Natural killer cell (primary cell): Measurements from ENCODE around the gene USP7. TPM values are rescaled to one million over a fixed set of nuclear protein-coding genes. Genes with fewer than 3 reads are reported as not detected.

Experiments used
- ATAC-seq, 3 donors: fragments of 150-1000 bp in 2 of 3; fragments of 200-7000 bp in 1 of 3; cut with Tn5 transposase; 1 replicate in 1 of 3; 2 replicates in 2 of 3; pipeline ENCODE4 v1.10.0; 2021; ENCODE audit warnings: mild to moderate bottlenecking in 2 of 3, moderate library complexity in 2 of 3
- DNase-seq, 2 donors: peaks; one replicate each; pipeline versions ENCODE4 v3.0.0 to v3.0.0-alpha.2; 2013 to 2021; ENCODE audit warnings: mixed read lengths in 1 of 2
- H3K27ac ChIP-seq: one replicate; pipeline ENCODE4 v1.5.1; 2013; ENCODE audit warnings: mild to moderate bottlenecking, low read length
- H3K27me3 ChIP-seq: one replicate; pipeline ENCODE4 v1.6.1; 2013; ENCODE audit warnings: low read length; ENCODE audit not compliant: control insufficient read depth, insufficient read depth
- H3K36me3 ChIP-seq: one replicate; pipeline ENCODE4 v1.6.1; 2013; ENCODE audit warnings: low read length; ENCODE audit not compliant: control insufficient read depth, insufficient read depth
- H3K4me1 ChIP-seq: one replicate; pipeline ENCODE4 v1.6.1; 2013; ENCODE audit warnings: low read length; ENCODE audit not compliant: control insufficient read depth, insufficient read depth
- H3K4me3 ChIP-seq: one replicate; pipeline ENCODE4 v1.5.1; 2013; ENCODE audit warnings: low read length
- H3K9me3 ChIP-seq: one replicate; pipeline ENCODE4 v1.6.1; 2013; ENCODE audit warnings: low read length; ENCODE audit not compliant: control insufficient read depth, insufficient read depth
- H3K27ac Mint-ChIP-seq, 2 donors: one replicate each; pipeline ENCODE4 v1.8.0; 2022; ENCODE audit warnings: mild to moderate bottlenecking in 2 of 2, mixed read lengths in 2 of 2, moderate library complexity in 1 of 2
- H3K27me3 Mint-ChIP-seq, 2 donors: one replicate each; pipeline ENCODE4 v1.8.0; 2022; ENCODE audit warnings: low read depth in 2 of 2, mixed read lengths in 2 of 2
- H3K36me3 Mint-ChIP-seq: one replicate; pipeline ENCODE4 v1.8.0; 2022; ENCODE audit warnings: mixed read lengths
- H3K4me1 Mint-ChIP-seq, 2 donors: one replicate each; pipeline ENCODE4 v1.8.0; 2022; ENCODE audit warnings: mixed read lengths in 2 of 2
- H3K4me3 Mint-ChIP-seq: one replicate; pipeline ENCODE4 v1.8.0; 2022; ENCODE audit warnings: mild to moderate bottlenecking, moderate library complexity, mixed read lengths
- H3K9me3 Mint-ChIP-seq, 2 donors: one replicate each; pipeline ENCODE4 v1.8.0; 2022; ENCODE audit warnings: mixed read lengths in 2 of 2
- WGBS: methylation state at CpG from one replicate; pipeline ENCODE4 v1.1.7; 2013; ENCODE audit warnings: missing lambda C conversion rate; ENCODE audit not compliant: insufficient coverage; 5-methylcytosine and 5-hydroxymethylcytosine counted together
- intact Hi-C: fragments of 100-400 bp; cut with micrococcal nuclease; formaldehyde crosslinking; loops from one replicate; pipeline ENCODE4 v1.14.2; 2022
- total RNA-seq, 4 donors: library from RNA; stranded (reverse); fragments of 120-200 nt in 1 of 4; gene quantifications; one replicate each; pipeline versions ENCODE4 v1.2.3 to v1.2.4, GENCODE V29; 2013 to 2022
- TF ChIP-seq, protein P1 (sequence below): fragments of 200-600 bp; IDR thresholded peaks from one replicate; pipeline ENCODE4 v1.8.0; 2022; ENCODE audit warnings: antibody characterized with exemption

The USP7 gene
- total RNA-seq, 3 donors from 2014 or later (not counting 1 experiment from before 2014, with no cell fraction given), result 213 to 268 (median 236) TPM

DNA sequence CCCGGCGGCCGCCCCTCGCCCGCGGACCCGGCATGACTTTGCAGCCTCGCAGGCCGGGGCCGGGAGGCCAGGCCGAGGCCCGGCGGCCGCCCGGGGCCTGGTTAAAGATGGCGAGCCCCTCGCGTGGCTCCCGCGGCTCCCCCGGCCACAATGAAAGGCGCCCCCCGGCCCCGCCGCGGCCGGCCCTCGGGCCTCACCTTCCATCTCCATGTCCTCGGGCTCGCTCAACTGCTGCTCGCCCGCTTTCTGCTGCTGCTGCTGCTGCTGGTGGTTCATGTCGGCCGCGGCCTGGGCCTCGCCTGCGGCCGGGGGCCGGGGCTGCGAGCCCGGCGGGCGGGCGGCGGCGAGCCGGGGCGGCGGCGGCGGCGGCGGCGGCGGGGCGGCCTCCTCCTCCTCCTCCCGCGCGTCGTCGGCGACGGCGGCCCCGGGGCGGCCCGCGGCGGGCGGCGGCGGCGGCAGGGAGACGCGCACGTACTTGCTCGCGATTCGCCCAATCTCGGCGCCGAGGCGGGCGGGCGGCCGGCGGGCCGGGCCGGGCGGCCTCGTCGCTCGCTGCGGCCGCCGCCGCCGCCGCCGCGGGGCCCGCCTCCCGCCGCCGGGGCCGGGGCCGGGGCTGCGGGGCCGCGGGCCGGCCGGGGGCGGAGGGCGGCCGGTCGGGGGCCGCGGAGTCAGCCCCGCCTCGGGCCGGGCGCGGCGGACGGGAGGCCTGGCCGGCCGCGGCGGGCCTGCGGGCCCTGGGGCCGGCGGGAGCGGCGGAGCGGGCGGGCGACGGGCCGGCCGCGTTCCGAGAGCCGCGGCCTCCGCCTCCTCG, 491 bp downstream of the USP7 start:
- no peaks in the 10 kb centered on the region for H3K9me3 ChIP-seq
- H3K9me3 Mint-ChIP-seq, result no peaks in the 10 kb centered on the region

DNA sequence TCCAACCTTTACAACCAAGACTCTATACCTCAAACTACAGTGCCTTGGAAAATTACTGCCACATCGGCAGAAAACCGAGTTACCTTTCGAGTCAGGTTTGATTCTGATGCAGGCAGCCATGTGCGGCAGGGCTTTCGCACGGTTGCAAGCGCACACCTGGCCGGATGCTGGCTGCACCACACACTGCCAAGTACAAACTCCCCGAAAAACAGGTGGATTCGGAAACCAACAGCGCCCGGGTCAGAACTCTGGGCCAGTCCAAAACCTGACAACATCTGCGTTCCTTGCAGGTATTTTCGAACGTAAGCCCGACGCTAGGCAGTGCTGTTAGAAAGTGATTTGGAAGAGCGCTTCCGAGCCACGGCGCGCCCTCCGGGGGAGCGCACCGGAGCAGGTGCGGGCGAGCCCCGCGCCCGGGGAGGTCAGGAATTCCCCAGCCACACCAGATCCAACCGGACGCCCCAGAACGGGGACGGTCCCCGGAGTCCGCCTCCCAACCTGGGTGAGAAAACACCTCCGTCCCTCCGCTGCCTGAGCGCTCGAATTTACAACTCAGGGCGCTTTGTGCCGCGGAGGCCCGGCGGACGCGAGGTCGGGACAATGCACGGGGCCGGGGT, 1.2 kb downstream of the USP7 start:
- DNase-seq (peak; percentile 51 to 83), ATAC-seq (peak; percentile 25 to 37 (median 33))
- Histone ChIP-seq H3K27ac (peak overlapping the region; percentile 56), H3K36me3 (no peaks in the 10 kb centered on the region), H3K9me3 (no peaks in the 10 kb centered on the region), H3K4me1 (peaks cover 55% of the 10 kb centered on the region), H3K4me3 (peak overlapping the region; percentile 52), H3K27me3 (no peaks in the 10 kb centered on the region)
- intact Hi-C loops, result loop anchor here (5.0 to 10.0 kb wide), 3 partner anchors 48 to 165 kb away; partner anchors contain the start of genes HAPSTR1, PMM2 and TMEM186
- Mint-ChIP-seq H3K4me3 (peak overlapping the region; percentile 96), H3K4me1 (peaks cover 50 to 57% of the 10 kb centered on the region in 2 donors), H3K27ac (peak overlapping the region; percentile 84 to 89), H3K9me3 (no peaks in the 10 kb centered on the region), H3K27me3 (no peaks in the 10 kb centered on the region), H3K36me3 (no peaks in the 10 kb centered on the region)
- TF ChIP-seq, protein P1, sequence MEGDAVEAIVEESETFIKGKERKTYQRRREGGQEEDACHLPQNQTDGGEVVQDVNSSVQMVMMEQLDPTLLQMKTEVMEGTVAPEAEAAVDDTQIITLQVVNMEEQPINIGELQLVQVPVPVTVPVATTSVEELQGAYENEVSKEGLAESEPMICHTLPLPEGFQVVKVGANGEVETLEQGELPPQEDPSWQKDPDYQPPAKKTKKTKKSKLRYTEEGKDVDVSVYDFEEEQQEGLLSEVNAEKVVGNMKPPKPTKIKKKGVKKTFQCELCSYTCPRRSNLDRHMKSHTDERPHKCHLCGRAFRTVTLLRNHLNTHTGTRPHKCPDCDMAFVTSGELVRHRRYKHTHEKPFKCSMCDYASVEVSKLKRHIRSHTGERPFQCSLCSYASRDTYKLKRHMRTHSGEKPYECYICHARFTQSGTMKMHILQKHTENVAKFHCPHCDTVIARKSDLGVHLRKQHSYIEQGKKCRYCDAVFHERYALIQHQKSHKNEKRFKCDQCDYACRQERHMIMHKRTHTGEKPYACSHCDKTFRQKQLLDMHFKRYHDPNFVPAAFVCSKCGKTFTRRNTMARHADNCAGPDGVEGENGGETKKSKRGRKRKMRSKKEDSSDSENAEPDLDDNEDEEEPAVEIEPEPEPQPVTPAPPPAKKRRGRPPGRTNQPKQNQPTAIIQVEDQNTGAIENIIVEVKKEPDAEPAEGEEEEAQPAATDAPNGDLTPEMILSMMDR, result no peak
- under 1% methylated on average over 50 of the region's 50 CpGs for WGBS

More for the DNA sequence above, 491 bp downstream of the USP7 start:
- H3K27me3 ChIP-seq, result no peaks in the 10 kb centered on the region
- peak overlapping the region; percentile 56 for H3K27ac ChIP-seq
- ATAC-seq (peak in 1 of 3 donors; percentile 1), DNase-seq (peak; percentile 24 to 47)
- intact Hi-C loops, result loop anchor here (5.0 to 10.0 kb wide), 3 partner anchors 48 to 166 kb away; partner anchors contain the start of genes HAPSTR1, PMM2 and TMEM186
- peaks cover 43 to 51% of the 10 kb centered on the region in 2 donors for H3K4me1 Mint-ChIP-seq
- no peaks in the 10 kb centered on the region for H3K27me3 Mint-ChIP-seq
- no peaks in the 10 kb centered on the region for H3K36me3 ChIP-seq
- H3K27ac Mint-ChIP-seq, result peak overlapping the region; percentile 84 to 89
- H3K4me3 Mint-ChIP-seq, result peak overlapping the region; percentile 96
- no peaks in the 10 kb centered on the region for H3K36me3 Mint-ChIP-seq
- WGBS, result under 1% methylated on average over 146 of the region's 146 CpGs
- peak overlapping the region; percentile 52 for H3K4me3 ChIP-seq
- H3K4me1 ChIP-seq, result peaks cover 48% of the 10 kb centered on the region
- TF ChIP-seq, protein P1, result no peak

DNA sequence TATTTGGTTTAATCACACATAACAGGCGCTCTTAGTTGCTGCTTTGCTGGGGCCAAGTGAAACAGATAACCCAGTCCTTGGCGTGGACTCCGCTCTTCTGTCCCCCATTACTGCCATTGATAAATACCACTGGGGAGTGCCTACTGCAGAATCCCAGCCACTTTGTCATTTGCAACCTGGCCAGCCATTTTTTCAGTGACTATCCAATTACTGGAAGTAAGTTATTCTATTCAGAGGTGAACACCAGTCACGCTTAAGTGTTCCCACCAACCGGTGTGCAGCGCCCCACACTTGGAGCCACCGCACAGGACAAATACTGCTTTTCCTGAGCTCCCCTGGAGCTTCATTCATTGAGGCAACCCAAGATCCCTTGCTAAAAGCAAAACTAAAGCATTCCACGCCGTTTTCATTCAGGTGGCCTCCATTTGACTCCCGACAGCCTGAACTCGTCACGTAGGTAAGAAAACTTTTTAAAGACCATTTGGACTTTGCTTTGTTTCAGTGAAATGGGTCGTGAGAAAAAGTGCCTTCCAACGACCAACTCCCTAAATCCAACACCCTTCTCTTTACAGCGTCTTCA, 1.8 kb downstream of the USP7 start:
- no peaks in the 10 kb centered on the region for H3K36me3 Mint-ChIP-seq
- peaks cover 56 to 62% of the 10 kb centered on the region in 2 donors for H3K4me1 Mint-ChIP-seq
- no peak for ATAC-seq

More for the DNA sequence above, 1.8 kb downstream of the USP7 start:
- no peaks in the 10 kb centered on the region for H3K36me3 ChIP-seq
- no peak for DNase-seq
- Mint-ChIP-seq H3K4me3 (peak overlapping the region; percentile 96), H3K27me3 (no peaks in the 10 kb centered on the region), H3K27ac (peak overlapping the region; percentile 84 to 89), H3K9me3 (no peaks in the 10 kb centered on the region)
- H3K9me3 ChIP-seq, result no peaks in the 10 kb centered on the region
- no peaks in the 10 kb centered on the region for H3K27me3 ChIP-seq
- peaks cover 60% of the 10 kb centered on the region for H3K4me1 ChIP-seq
- intact Hi-C loops, result loop anchor here (5.0 to 10.0 kb wide), 3 partner anchors 47 to 165 kb away; partner anchors contain the start of genes HAPSTR1, PMM2 and TMEM186
- peak overlapping the region; percentile 52 for H3K4me3 ChIP-seq
- peak overlapping the region; percentile 56 for H3K27ac ChIP-seq
- TF ChIP-seq, protein P1, result no peak
- WGBS, result 35% methylated on average over 15 of the region's 15 CpGs
